ENCODE results near the gene DGKI. TPM values are rescaled to one million over a fixed set of nuclear protein-coding genes. Genes with fewer than 3 reads are reported as not detected.

The DGKI gene
- total RNA-seq, 4 donors from 2014 or later = 0.64 to 1.2 (median 1.00) TPM; not detected in 1

GRCh38 chr7:137816696-137817320 lies 30.0 kb downstream of the DGKI start:
- no peak overlapping the region for H3K4me3 ChIP-seq
- TF ChIP-seq POLR2AphosphoS5 (IDR thresholded peaks at IDR 0.05) = no peak
- no peaks in the 10 kb centered on the region for H3K9me3 ChIP-seq
- DNase-seq = no peak
- in situ Hi-C loops (cut with MboI; ENCODE audit: low pct_ligation_motif_present in 1 of 4, low pct_unique_long_range_greater_than_20kb in 1 of 4, low sequenced_read_pairs in 3 of 4) (no loop called here), intact Hi-C loops (cut with DNase I; ENCODE audit: low total_unique reads) (no loop called here)
- H3K27me3 ChIP-seq = no peaks in the 10 kb centered on the region
- 50 to 57% methylated on average over 5 of the region's 5 CpGs for WGBS, 2 donors (ENCODE audit: low coverage in 1 of 2)
- H3K36me3 ChIP-seq = no peaks in the 10 kb centered on the region
- no peak overlapping the region for H3K27ac ChIP-seq
- H3K4me1 ChIP-seq = peaks cover 0 to 7% (median 0%) of the 10 kb centered on the region in 4 donors

- in situ Hi-C loops (cut with MboI; ENCODE audit: low pct_ligation_motif_present in 1 of 4, low pct_unique_long_range_greater_than_20kb in 1 of 4, low sequenced_read_pairs in 3 of 4) (no loop called here), intact Hi-C loops (cut with DNase I; ENCODE audit: low total_unique reads) (no loop called here)
- no peak for DNase-seq
- Histone ChIP-seq H3K27me3 (no peaks in the 10 kb centered on the region), H3K4me1 (no peaks in the 10 kb centered on the region), H3K36me3 (no peaks in the 10 kb centered on the region), H3K27ac (no peak overlapping the region), H3K4me3 (no peak overlapping the region), H3K9me3 (no peaks in the 10 kb centered on the region)
- TF ChIP-seq POLR2AphosphoS5 (IDR thresholded peaks at IDR 0.05) (no peak), CTCF (IDR thresholded peaks at IDR 0.05) (no peak), POLR2A (IDR thresholded peaks at IDR 0.05) (no peak), EP300 (IDR thresholded peaks at IDR 0.05; ENCODE audit: low read depth) (no peak)
- WGBS, 2 donors (ENCODE audit: low coverage in 1 of 2) = 88 to 98% methylated on average over 1 of the region's 1 CpG
These were observed 33.2 kb downstream of the DGKI start for GRCh38 chr7:137813541-137813940.

GRCh38 chr7:137810248-137810647 lies 36.5 kb downstream of the DGKI start:
- no peak for DNase-seq
- in situ Hi-C loops (cut with MboI; ENCODE audit: low pct_ligation_motif_present in 1 of 4, low pct_unique_long_range_greater_than_20kb in 1 of 4, low sequenced_read_pairs in 3 of 4) = no loop called here
- WGBS, 2 donors (ENCODE audit: low coverage in 1 of 2) = 69 to 80% methylated on average over 1 to 2 of the region's 2 CpGs

GRCh38 chr7:137804836-137805235 lies 41.9 kb downstream of the DGKI start:
- no peak for DNase-seq
- in situ Hi-C loops (cut with MboI; ENCODE audit: low pct_ligation_motif_present in 1 of 4, low pct_unique_long_range_greater_than_20kb in 1 of 4, low sequenced_read_pairs in 3 of 4) (no loop called here), intact Hi-C loops (cut with DNase I; ENCODE audit: low total_unique reads) (no loop called here)
- Histone ChIP-seq H3K4me3 (no peak overlapping the region), H3K9me3 (no peaks in the 10 kb centered on the region), H3K27ac (no peak overlapping the region), H3K4me1 (no peaks in the 10 kb centered on the region), H3K27me3 (peaks cover 3% of the 10 kb centered on the region), H3K36me3 (no peaks in the 10 kb centered on the region)
- TF ChIP-seq POLR2AphosphoS5 (IDR thresholded peaks at IDR 0.05) (no peak), CTCF (IDR thresholded peaks at IDR 0.05) (no peak), POLR2A (IDR thresholded peaks at IDR 0.05) (no peak), EP300 (IDR thresholded peaks at IDR 0.05; ENCODE audit: low read depth) (no peak)
- WGBS, 2 donors (ENCODE audit: low coverage in 1 of 2) = 44 to 61% methylated on average over 2 of the region's 2 CpGs

More at GRCh38 chr7:137810248-137810647, 36.5 kb downstream of the DGKI start:
- Histone ChIP-seq H3K27ac (no peak overlapping the region), H3K9me3 (no peaks in the 10 kb centered on the region), H3K4me3 (no peak overlapping the region), H3K4me1 (no peaks in the 10 kb centered on the region), H3K27me3 (peaks cover 3% of the 10 kb centered on the region), H3K36me3 (no peaks in the 10 kb centered on the region)
- TF ChIP-seq EP300 (IDR thresholded peaks at IDR 0.05; ENCODE audit: low read depth) = no peak
- intact Hi-C loops (cut with DNase I; ENCODE audit: low total_unique reads) = no loop called here

GRCh38 chr7:137801491-137801890 lies 45.3 kb downstream of the DGKI start:
- in situ Hi-C loops (cut with MboI; ENCODE audit: low pct_ligation_motif_present in 1 of 4, low pct_unique_long_range_greater_than_20kb in 1 of 4, low sequenced_read_pairs in 3 of 4) (no loop called here), intact Hi-C loops (cut with DNase I; ENCODE audit: low total_unique reads) (no loop called here)
- Histone ChIP-seq H3K4me1 (no peaks in the 10 kb centered on the region), H3K27me3 (no peaks in the 10 kb centered on the region), H3K9me3 (no peaks in the 10 kb centered on the region), H3K27ac (no peak overlapping the region), H3K4me3 (no peak overlapping the region), H3K36me3 (no peaks in the 10 kb centered on the region)
- 71 to 82% methylated on average over 1 of the region's 1 CpG for WGBS, 2 donors (ENCODE audit: low coverage in 1 of 2)
- no peak for DNase-seq
- TF ChIP-seq POLR2A (IDR thresholded peaks at IDR 0.05) (no peak), EP300 (IDR thresholded peaks at IDR 0.05; ENCODE audit: low read depth) (no peak), CTCF (IDR thresholded peaks at IDR 0.05) (no peak), POLR2AphosphoS5 (IDR thresholded peaks at IDR 0.05) (no peak)
